ENCODE data around the gene PRPF19.

The PRPF19 gene

DNA sequence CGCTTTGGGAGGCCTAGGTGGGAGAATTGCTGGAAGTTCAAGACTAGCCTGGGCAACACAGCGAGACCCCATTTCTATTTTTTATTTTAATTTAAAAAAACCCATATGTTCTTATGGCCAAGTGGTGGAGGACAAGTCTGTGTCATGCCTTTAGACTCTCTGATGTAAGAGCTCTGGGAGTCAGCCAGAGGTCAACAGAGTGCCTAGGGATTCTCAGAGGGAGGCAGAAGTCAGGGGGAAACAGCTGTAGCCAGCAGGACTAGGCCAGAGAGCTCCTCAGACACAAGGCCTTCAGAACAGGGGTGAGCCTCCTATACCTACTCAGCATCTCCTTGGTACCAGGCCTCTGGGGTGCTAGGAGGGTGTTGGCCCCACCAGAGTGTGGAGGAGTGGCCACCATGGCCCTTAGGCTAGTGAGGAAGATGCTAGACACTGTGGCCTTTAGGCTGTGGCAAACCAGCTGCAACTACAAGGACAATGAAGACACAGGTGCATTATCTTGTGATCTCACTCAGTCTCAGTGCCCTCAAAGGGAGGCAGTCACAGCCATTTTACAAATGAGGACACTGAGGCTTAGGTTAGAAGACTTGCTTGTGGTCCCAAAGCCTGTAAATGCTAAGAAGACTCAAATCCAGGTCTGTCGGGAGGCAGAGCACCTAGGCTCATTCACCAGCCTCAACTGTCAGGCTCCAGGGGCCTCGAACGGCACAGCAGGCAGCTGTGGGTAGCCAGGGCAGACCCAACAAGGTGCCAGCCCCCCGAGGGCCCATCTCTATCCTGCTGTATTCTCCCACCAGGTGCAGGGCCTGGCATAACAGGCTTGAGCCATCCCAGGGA lies 34.0 kb downstream of the PRPF19 start:
- DNase-seq = no peak

DNA sequence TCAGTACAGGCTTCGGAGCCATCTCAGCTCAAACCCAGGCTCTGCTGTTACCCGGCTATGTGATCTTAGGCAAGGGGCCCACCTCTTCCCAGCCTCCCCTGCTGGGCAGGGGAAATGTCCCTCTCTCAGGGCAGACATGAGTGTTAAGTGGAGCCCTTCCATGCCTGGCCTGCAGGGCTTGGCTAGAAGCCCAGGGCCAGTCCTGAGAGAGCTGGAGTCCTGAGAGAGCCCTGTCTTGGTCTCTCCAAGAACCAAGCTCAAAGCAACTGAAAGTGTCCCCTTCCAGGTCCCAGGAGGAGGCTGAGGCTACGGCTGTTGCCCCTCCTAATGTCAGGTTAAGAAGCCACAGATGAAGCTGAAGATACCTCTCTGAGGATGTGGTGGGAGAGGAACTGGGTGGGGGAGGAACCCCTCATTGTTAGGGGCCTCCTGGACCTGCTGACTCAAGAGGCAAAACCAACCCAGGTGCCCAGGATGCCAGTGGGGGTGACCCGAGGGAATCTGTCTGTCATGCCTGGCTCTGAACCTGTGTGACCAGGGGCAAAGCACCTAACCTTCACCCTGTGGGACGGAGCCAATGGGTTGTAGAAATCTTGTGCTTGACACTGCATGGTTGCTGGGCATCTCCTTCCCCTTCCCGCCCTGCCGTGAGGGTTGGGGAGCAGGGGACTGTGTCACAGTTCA lies 34.9 kb downstream of the PRPF19 start:
- DNase-seq = no peak

DNA sequence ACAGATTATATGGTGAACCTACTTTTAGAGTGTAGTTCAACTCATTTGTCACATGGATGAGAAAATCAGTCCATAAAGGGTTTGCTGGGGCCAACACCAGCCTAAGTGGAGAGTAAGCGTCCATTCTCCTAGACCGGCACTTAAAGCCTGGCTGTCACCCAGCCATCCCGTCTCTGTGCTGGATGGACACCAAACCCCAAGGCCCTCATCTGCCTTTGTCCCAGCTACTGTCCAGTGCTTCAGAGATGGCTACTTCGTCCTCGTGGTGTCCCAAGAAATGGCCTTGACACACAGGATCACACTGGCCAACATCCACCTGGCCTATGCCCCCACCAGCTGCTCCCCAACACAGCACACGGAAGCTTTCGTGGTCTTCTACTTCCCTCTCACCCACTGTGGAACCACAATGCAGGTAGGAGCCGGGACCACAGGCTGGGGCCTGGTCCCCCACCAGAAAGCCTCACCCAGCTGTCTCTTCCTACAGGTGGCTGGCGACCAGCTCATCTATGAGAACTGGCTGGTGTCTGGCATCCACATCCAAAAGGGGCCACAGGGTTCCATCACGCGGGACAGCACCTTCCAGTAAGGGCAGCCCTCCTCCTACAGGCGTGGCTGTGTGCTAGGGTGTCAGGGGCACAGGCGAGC lies 35.5 kb downstream of the PRPF19 start:
- DNase-seq = no peak

DNA sequence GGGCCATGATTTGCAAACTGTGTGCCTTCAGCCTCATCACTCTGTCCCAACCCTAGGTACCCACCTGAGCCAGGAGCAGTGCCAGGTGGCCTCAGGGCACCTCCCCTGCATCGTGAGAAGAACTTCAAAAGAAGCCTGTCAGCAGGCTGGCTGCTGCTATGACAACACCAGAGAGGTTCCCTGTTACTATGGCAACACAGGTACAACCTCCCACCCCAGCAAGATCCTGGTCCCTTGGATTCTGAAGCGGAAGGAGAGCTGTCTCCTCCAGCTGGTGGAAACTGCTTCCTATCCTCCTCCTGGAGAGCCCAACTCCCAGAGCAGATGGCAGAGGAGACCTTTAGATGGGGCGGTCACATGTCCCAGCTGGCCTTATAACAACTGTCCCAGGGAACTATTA lies 36.1 kb downstream of the PRPF19 start:
- no peak for DNase-seq

DNA sequence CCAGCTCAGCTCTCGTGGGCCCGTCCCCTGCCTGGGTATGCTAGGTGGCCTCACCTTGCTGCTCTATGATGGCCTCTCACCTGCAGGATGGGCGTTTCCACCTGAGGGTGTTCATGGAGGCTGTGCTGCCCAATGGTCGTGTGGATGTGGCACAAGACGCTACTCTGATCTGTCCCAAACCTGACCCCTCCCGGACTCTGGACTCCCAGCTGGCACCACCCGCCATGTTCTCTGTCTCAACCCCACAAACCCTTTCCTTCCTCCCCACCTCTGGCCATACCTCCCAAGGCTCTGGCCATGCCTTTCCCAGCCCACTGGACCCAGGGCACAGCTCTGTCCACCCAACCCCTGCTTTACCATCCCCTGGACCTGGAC lies 36.9 kb downstream of the PRPF19 start:
- no peak for DNase-seq

DNA sequence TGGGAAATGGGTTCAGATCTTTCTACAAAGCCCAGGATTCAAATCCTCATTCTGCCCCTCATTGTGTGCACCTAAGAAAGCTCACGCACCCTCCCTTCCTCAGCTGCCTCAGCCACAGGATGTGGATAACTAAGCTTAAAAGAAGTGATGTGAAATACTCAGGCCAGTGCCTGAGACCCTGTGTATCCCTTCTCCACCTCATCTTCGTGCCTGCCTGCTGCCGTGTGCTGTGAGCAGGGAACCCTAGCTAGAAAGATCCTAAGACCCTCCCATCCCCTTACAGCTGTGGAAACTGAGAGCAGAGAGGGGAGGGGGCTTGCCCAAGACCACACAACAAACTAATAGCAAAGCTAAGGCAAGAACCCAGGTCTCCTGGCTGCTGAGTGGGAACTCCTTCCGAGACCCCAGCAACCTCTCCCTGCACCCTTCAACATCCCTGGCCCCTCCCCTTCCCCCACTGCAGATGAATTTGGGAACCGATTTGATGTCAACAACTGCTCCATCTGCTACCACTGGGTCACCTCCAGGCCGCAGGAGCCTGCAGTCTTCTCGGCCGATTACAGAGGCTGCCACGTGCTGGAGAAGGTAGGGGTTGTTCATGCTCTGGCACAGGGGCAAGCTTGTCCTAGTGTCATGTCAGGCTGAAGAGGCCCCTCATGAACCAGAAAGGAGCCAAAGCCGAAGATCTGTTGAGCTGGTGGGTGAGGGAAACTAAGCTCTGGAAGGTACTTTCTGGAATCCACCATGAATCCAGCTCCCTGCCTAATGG lies 37.5 kb downstream of the PRPF19 start:
- no peak for DNase-seq

DNA sequence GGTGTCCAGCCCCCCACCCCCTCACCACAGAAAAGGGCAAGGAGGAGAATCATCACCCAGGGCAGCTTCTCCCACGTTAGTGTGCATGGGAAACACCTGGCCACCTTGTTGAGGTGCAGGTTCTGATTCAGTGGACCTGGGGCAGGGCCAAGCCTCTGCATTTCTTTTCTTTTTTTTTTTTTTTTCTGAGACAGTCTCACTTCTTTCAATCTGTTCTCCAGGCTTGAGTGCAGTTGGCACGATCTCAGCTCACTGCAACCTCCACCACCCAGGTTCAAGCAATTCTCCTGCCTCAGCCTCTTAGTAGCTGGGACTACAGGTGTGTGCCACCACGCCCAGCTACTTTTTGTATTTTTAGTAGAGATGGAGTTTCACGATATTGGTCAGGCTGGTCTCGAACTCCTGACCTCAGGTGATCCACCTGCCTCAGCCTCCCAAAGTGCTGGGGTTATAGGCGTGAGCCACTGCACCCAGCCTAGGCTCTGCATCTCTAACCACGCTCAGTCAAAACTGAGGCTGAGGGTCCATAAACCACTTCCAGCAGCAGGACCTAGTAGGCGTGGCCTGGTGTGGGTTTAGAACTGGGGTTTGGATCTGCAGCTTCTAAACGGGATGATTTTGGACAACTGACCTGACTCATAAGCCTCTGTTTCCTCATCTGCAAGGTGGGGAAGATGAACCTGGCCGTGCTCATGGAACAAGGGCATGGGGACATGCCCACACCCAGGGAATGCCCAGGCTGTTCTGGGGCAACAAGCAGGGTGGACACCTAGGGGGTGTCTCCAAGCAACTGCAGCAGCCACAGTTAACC lies 38.3 kb downstream of the PRPF19 start:
- no peak for DNase-seq

DNA sequence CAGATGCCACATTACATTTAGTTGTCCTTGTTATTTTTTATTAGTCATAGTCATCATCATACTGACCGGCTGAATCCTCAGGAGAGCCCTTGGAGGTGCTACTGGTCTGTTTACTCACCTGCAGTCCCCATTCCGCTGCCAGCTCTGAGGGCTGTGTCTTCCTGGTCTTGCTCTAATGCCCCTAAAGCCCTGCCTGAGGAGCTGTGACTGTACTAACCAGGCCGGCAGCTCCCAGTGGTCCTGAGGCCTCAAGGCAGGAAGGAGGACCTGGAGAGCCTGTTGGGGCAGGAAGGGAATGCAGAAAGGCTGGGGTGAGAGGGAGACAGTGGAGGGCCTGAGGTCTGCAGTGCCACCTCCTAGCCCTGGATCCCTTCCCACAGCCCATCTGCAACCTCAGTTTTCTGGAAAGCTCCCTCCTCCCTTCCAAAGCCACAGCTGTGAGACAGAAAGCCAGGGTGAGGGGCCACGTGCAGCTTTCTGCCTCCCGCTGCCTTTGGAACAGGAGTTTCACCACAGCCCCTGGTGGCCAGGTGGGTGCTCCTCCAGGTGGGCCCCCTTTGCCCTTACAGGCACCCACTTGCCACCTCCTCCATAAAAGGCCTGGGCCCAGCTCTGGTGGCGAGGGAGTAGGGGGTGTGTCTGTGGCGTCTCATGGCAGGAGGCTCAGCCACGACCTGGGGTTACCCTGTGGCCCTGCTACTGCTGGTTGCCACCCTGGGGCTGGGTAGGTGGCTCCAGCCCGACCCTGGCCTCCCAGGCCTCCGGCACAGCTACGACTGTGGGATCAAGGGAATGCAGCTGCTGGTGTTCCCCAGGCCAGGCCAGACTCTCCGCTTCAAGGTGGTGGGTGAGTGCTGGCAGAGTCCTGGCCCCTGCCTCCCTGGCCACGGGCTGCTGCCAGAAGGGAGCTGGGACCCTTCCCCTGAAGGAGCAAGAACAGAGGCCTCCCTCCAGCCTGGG lies 39.2 kb downstream of the PRPF19 start, which contains the start of gene ZP1:
TSS of gene ZP1 (plus strand) at position 632 of the 960 bp plus-strand sequence. CDS start at position 652, 20 bp downstream.
- no peak for DNase-seq

DNA sequence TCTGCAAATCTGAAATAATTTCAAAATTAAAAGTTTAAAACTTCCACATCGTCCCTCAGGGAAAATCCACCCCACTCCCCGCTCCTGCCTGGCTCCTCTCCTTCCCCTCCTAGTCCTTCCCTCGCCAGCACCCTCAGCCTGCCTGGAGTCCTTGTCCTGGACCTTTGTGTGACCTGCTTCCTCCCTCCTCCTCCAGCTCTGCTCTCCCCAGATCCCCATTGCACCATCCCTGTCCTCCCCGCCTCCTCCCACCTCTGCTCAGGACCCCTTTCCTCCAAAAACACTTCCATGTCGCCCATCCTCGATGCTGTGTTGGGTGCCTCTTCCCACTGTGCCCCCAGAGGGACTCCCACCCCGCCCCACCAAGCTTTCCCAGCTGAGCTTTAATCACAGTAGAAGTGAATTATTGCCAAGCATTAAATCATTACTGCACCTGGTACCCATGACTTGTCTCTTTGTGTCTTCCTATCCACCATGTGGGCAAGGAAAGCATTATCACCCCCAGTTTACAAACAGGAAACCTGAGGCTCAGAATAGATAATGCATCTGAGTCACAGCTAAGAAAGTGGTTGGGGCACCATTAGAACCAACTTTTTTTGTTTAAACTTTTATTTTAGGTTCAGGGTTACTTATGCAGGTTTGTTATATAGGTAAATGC lies 41.4 kb downstream of the PRPF19 start:
- DNase-seq = no peak

DNA sequence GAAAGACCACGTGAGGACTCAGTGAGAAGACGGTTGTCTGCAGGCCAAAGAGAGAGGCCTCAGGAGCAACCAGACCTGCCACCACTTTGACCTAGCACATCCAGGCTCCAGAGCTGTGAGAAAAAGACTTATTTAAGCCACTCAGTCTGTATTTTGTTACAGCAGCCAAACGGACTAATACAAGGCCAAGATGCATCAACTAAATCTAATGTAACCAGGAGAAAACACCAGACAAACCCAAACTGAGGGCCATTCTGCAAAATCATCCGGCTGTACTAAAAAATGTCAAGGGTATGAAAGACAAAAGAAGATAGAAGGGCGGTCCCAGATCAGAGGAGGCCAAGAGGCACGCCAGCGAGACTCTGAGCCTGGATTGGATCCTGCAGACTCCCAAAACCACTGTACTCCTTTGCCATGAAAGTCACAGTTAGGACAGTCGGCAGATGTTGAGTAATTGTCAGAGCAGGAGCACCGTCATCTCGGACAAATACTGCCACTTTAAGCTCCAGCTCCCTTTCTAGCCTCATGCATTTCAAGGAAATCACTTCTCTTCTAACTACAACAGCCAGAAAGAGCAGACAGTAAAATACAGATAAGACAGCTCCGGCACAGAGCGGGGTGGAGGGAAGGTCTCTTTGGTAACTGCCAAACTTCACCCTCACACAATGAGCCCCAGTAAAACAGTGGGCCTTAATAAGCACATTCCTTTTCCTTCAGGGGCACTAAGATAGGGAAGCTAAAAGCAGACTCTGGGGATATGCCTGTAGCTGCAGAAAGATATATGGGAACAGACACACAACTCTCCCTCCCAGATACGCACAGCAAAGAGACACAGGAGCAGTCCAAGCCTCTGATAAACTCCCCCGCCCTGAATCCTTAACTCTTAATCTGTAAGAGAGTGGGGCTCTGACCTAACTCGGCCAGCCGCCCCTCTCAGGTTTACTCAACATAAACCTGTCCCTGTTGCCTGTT lies 42.5 kb downstream of the PRPF19 start:
- no peak for DNase-seq

DNA sequence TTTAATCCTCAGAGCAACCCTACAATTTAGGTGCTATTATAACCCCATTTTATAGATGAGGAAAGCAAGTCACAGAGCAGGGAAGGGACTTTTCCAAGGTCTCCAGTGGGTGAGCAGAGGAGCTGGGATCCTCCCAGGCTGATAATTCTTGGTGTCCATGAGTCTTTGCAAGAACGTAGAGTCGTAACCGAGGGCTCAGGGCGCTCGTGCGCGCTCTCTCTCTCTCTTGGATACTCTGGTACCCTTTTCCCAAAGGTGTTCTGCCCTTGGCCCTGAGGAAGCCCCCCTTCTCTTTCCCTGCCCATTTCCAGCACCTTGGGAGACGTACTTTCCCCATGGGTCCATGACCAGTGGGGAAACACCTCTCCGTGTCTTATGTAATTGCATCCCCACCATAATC lies 44.2 kb downstream of the PRPF19 start:
- DNase-seq = no peak

DNA sequence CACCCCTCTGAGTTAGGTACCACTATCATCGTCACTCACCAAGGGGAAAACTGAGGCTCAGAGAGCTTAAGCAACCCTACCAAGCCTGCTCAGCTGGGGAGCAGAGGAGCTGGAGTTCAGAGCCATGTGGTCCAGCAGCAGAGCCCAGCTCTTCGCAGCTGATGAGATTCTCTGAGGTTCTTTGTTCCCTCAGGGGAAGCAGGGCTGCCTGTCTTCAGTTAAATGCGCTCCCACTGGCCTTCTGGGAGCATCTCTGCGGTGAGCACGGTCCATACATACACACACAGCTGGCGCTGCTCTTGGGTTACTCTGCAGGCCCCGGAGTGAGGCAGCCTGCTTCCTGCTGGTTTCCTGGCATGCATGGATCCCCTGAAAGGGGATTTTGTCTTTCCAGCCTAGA lies 45.4 kb downstream of the PRPF19 start:
- DNase-seq = no peak

DNA sequence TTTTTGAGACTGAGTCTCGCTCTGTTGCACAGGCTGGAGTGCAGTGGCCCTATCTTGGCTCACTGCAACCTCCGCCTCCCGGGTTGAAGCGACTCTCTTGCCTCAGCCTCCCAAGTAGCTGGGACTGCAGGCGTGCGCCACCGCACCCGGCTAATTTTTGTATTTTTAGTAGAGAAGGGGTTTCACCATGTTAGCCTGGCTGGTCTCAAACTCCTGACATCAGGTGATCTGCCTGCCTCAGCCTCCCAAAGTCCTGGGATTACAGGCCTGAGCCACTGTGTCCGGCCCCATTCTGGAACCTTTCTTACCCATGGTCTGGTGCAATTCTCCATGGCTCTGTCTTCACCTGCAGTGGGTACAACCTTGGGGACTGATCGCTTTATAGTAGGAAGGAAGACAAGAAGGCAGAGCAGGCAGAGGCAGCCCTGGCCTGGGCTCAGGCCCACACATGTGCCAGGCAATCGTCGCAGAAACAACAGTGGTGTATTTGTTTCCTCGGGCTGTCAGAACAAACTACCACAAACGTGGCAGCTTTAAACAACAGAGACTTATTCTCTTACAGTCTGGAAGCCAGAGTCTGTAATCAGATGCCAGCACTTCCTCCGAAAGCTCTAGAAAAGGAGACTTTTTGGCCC lies 46.7 kb downstream of the PRPF19 start:
- no peak for DNase-seq

DNA sequence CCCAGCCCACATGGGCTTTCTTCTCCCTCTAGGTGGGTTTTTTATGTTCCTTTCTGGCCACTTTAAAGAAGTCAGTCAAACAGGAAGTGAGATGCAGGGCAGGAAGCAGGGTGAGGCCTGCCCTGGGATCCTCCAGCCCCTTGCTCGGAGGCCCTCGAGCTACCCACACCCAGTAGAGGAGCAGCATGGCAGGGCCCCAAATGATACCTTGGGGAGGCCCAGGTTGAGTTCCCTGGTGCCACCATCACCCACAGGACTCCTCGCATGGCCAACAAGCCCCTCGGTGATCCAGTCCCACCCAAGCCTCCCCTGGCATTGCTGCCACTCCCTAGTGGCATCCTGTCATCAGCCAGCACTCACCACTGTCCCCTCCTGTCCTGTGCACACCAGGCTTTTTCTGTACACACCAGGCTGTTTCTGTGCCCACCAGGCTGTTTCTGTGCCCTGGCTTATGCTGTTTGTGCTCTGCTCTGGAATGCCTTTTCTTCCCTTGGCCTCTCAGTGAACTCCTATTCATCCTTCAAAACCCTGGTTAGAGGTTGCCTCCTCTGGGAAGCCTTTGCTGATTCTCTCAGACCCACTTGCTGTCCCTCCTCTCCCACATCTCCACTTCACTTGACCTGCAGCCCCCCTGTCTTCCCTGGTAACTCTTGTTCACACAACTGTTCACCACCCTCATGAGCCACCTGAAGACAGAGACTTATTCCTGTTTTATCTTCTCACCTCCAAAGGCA lies 47.5 kb downstream of the PRPF19 start:
- peak; percentile 20 to 24 for DNase-seq

DNA sequence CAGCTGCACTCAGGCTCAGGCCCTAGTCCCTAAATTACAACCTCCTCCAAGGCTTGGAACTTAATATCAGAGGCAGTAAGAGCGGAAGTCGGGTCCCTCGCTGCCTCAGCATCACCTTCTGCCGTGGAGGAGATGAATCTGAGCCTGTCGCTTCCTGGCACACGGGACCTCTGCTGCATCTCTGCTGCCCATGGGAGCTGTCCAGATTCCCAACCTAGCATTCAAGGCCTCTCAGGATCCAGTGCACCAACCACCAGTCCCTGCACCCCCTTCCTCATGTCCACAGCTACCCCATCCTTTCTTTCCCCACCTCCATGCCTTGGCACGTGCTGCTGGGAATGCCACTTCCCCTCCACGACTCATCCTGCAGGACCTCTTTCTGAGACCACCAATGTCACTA lies 48.1 kb downstream of the PRPF19 start:
- DNase-seq = no peak

DNA sequence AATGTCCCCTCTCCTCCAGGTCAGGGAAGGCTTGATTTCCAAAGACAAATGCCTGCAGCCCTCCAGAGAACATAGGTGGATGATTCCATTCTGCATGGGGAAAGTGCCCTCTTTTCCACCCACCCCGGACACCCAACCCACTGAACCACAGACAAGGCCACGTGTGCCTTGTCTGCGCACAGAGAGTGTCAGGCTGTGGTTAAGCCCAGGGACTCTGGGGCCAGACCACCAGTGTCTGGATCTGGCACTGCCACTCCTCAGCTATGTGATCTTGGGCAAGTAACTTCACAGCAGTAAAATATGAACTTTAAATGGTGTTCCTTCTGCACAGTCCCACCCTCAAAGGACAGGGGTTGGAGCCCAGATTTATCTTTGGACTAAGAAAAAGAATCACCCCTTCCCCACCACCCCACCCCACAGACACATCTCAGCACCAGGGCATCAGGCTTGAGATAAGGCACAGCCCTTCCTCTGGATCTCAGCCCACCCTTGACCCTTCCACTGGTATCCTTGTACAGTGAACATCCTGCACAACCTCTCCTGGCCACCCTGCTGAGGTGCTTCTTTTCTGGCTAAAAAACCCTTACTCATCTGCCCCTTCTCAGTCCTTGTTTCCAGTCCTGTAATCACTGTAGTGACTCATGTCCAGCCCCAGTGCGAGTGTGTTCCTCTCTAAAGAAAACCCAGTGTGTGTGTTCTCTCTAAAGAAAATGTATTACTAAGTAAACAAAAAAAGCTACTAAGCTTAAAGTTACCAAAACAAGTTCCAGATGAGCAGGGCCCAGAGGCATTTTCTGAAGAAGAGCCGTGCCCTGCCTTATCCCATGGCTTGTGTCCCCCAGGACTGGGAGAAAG lies 48.8 kb downstream of the PRPF19 start:
- no peak for DNase-seq

All from Kasumi-1 (cell line).